ENCODE measurements around the gene GET3. TPM values are rescaled to one million over a fixed set of nuclear protein-coding genes. Genes with fewer than 3 reads are reported as not detected.
A peak's percentile ranks its signal among the peaks of the same experiment; 100 is the strongest.

GET3 gene
- total RNA-seq, 1 donor: 99.5 TPM

DNA sequence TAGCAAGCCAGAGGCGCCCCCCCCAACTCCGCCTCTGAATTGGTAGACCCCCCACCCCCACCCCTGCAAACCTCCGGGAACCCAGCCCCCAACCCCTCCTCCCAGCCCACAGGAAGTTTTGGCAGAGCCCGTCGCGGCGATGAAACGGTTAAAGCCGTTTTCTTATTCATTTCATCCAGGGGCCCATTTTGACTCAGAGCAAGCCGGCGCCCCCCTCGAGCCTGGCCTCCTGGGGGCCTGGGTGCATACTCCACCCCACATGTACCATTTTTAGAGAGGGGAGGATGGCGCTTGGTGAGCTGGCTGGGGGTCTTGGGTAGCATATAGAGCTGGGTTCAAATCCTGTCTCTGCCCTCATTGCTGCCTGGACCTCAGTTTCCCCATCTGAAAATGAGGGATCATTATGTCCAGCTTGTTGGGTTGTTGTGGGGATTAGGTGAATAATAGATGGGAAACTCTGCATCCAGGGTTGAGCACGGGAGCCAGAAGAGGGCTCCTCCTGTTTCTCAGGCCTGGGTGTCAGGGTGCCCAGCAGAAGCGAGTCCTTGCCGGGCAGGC, 46.1 kb downstream of the GET3 start:
- Histone ChIP-seq H3K36me3 (ENCODE audit: insufficient read depth, low read length) (no peaks in the 10 kb centered on the region), H3K4me2 (ENCODE audit: insufficient read depth, low read length) (peak overlapping the region; percentile 73), H3K9me3 (ENCODE audit: low read depth, low read length) (no peaks in the 10 kb centered on the region), H2AFZ (ENCODE audit: low read length) (no peak overlapping the region), H3K79me2 (ENCODE audit: insufficient read depth, low read length) (no peaks in the 10 kb centered on the region), H3K27ac (ENCODE audit: low read depth, low read length) (peak overlapping the region; percentile 86), H3K4me3 (ENCODE audit: insufficient read depth, low read length) (peak overlapping the region; percentile 72), H3K4me1 (ENCODE audit: insufficient read depth, low read length) (peaks cover 34% of the 10 kb centered on the region), H3K27me3 (ENCODE audit: insufficient read depth, low read length) (no peaks in the 10 kb centered on the region), H4K20me1 (ENCODE audit: insufficient read depth, low read length) (no peaks in the 10 kb centered on the region)
- peak; percentile 86 for DNase-seq (ENCODE audit: insufficient read length, low spot score, missing footprints)
- TF ChIP-seq CTCF (IDR thresholded peaks at IDR 0.05; ENCODE audit: extremely low read depth, low read depth, low read length): no peak

DNA sequence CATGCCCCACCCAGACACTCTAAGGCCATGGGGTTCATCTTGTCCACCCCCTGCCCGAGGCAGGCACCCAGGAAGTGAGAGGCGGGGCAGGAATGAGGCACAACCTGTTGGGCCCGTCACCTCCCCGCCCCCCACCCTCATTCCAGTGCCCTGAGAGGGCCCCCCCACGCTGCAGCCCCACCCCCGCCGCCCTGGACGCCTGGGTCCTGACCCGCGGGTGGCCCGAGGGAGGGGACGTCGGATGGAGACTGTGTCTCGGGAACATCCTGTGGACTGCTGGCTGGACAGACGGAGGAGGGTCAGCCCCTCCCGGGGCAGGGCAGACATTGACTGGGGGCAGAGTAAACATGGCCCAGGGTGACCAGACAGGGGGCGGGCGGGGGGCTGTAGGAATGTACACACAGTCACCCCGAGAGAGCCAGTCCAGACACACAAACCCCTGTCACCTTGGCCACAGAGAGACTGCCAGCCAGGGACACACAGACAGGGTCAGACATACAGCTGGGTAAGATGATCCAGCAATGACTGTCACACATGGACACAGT, 46.6 kb downstream of the GET3 start:
- Histone ChIP-seq H3K27ac (ENCODE audit: low read depth, low read length) (peak overlapping the region; percentile 86), H3K27me3 (ENCODE audit: insufficient read depth, low read length) (no peaks in the 10 kb centered on the region), H2AFZ (ENCODE audit: low read length) (no peak overlapping the region), H3K36me3 (ENCODE audit: insufficient read depth, low read length) (no peaks in the 10 kb centered on the region), H3K4me1 (ENCODE audit: insufficient read depth, low read length) (peaks cover 34% of the 10 kb centered on the region), H4K20me1 (ENCODE audit: insufficient read depth, low read length) (no peaks in the 10 kb centered on the region), H3K79me2 (ENCODE audit: insufficient read depth, low read length) (no peaks in the 10 kb centered on the region), H3K4me3 (ENCODE audit: insufficient read depth, low read length) (no peak overlapping the region), H3K9me3 (ENCODE audit: low read depth, low read length) (no peaks in the 10 kb centered on the region), H3K4me2 (ENCODE audit: insufficient read depth, low read length) (no peak overlapping the region)
- TF ChIP-seq CTCF (IDR thresholded peaks at IDR 0.05; ENCODE audit: extremely low read depth, low read depth, low read length): no peak
- DNase-seq (ENCODE audit: insufficient read length, low spot score, missing footprints): peak; percentile 74

GRCh38 chr19:12784394-12784870, 47.1 kb downstream of the GET3 start:
- Histone ChIP-seq H3K4me2 (ENCODE audit: insufficient read depth, low read length) (no peak overlapping the region), H3K36me3 (ENCODE audit: insufficient read depth, low read length) (no peaks in the 10 kb centered on the region)

More at GRCh38 chr19:12784394-12784870, 47.1 kb downstream of the GET3 start:
- no peak overlapping the region for H3K4me3 ChIP-seq (ENCODE audit: insufficient read depth, low read length)
- H3K27me3 ChIP-seq (ENCODE audit: insufficient read depth, low read length): no peaks in the 10 kb centered on the region
- H3K79me2 ChIP-seq (ENCODE audit: insufficient read depth, low read length): no peaks in the 10 kb centered on the region
- no peak for TF ChIP-seq CTCF (IDR thresholded peaks at IDR 0.05; ENCODE audit: extremely low read depth, low read depth, low read length)
- H3K9me3 ChIP-seq (ENCODE audit: low read depth, low read length): no peaks in the 10 kb centered on the region
- peaks cover 34% of the 10 kb centered on the region for H3K4me1 ChIP-seq (ENCODE audit: insufficient read depth, low read length)
- peak; percentile 91 for DNase-seq (ENCODE audit: insufficient read length, low spot score, missing footprints)
- H3K27ac ChIP-seq (ENCODE audit: low read depth, low read length): peak overlapping the region; percentile 86
- H2AFZ ChIP-seq (ENCODE audit: low read length): no peak overlapping the region
- H4K20me1 ChIP-seq (ENCODE audit: insufficient read depth, low read length): no peaks in the 10 kb centered on the region
